Endothelial cell of hepatic sinusoid (primary cell): Measurements from ENCODE around the gene C2orf15.
"Not testable (repeated sequence)": the region's sequence is repeated elsewhere in the genome, so short reads cannot be mapped to it uniquely, and the experiment has no call there.

Source experiments
- in situ Hi-C: cut with HindIII; loops from 2 replicates; pipeline ENCODE4 v1.10.0; 2017; ENCODE audit warnings: low sequenced_read_pairs

C2orf15 gene

GRCh38 chr2:99141110-99142108, at the start of gene C2orf15:
TSS of gene C2orf15 (plus strand) at chr2:99141707. CDS start at chr2:99150559, 8,852 bp downstream.
- in situ Hi-C loops, result no loop called here

- in situ Hi-C loops, result no loop called here
Observed at GRCh38 chr2:99096728-99097127, 44.8 kb upstream of the C2orf15 start.

- in situ Hi-C loops, result no loop called here
Observed at GRCh38 chr2:99101697-99102096, 39.8 kb upstream of the C2orf15 start.

- in situ Hi-C loops, result no loop called here
Observed at GRCh38 chr2:99104006-99104405, 37.5 kb upstream of the C2orf15 start.

- in situ Hi-C loops, result no loop called here
Observed at GRCh38 chr2:99106913-99107312, 34.6 kb upstream of the C2orf15 start.

GRCh38 chr2:99111236-99111635, 30.3 kb upstream of the C2orf15 start:
- in situ Hi-C loops, result no loop called here

- in situ Hi-C loops, result no loop called here
Observed at GRCh38 chr2:99111945-99112344, 29.6 kb upstream of the C2orf15 start.

- in situ Hi-C loops, result no loop called here
Observed at GRCh38 chr2:99112617-99113016, 28.9 kb upstream of the C2orf15 start.

GRCh38 chr2:99127981-99128380, 13.5 kb upstream of the C2orf15 start:
- in situ Hi-C loops, result no loop called here

GRCh38 chr2:99135044-99135556, 6.4 kb upstream of the C2orf15 start:
- in situ Hi-C loops, result not testable (repeated sequence)

- in situ Hi-C loops, result no loop called here
Observed at GRCh38 chr2:99139003-99139402, 2.5 kb upstream of the C2orf15 start.

- in situ Hi-C loops, result no loop called here
Observed at GRCh38 chr2:99140056-99140859, 1.2 kb upstream of the C2orf15 start.

GRCh38 chr2:99140860-99141109, 722 bp upstream of the C2orf15 start:
- in situ Hi-C loops, result no loop called here

- in situ Hi-C loops, result no loop called here
Observed at GRCh38 chr2:99150706-99151105, 9.2 kb downstream of the C2orf15 start.

- in situ Hi-C loops, result no loop called here
Observed at GRCh38 chr2:99152199-99152895, 10.8 kb downstream of the C2orf15 start.

GRCh38 chr2:99153921-99154604, 12.6 kb downstream of the C2orf15 start:
- in situ Hi-C loops, result no loop called here

GRCh38 chr2:99154643-99155536, 13.4 kb downstream of the C2orf15 start, which contains the start of the genes LIPT1 and TSGA10:
TSS of gene LIPT1 (plus strand) at chr2:99154967. CDS start at chr2:99161958, 6,991 bp downstream.
TSS of gene TSGA10 (minus strand) at chr2:99154942. CDS start at chr2:99109439, 45,503 bp downstream.
- in situ Hi-C loops, result no loop called here

GRCh38 chr2:99156891-99157290, 15.4 kb downstream of the C2orf15 start:
- in situ Hi-C loops, result no loop called here

- in situ Hi-C loops, result no loop called here
Observed at GRCh38 chr2:99158599-99158998, 17.1 kb downstream of the C2orf15 start.
